Measurements from ENCODE around the gene NXPE3.
"Not testable (repeated sequence)": the region's sequence is repeated elsewhere in the genome, so short reads cannot be mapped to it uniquely, and the experiment has no call there.

Gene NXPE3

DNA sequence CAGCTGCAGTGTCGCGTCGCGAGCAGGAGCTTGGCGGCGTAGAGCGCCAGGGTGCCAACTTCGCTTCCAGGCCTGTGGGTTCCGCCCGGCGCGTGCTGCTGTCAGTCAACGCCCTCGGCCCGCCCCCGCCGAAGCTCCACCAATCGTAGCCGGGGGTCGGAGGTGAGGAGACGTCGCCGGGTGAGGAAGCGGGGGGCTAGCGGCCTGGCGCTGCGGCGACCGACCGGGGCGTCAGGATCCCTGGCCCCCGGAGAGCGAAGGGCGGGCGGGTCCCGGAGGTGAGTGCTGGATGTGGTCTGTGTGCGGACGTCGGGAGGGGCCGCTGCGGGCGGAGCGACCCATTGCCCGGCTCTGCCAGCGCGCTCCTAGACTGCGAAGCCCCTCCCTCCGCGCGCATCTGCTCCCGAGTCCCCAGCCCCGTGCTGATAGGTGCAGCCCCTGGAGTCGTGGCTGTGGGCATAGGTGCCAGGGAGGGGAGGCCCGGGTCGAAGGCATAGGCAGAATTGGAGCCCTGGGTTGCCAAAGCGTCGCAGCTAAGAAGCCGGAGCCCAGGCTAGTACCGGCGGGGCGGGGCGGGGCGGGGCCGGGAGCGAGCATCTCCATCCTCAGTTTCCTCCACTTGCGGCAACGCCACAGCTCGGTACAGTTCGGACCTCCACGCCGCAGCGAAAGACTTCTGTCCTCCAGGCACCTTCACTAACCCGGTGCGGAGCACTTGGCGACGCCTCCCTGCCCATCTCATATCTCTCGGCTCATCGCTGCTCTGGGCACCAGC, at the start of gene NXPE3:
Gene NXPE3 (plus strand): TSS at position 165 of the 775 bp plus-strand sequence. CDS start 6,386 bp downstream, outside the sequence.
- peak; percentile 4 for DNase-seq

DNA sequence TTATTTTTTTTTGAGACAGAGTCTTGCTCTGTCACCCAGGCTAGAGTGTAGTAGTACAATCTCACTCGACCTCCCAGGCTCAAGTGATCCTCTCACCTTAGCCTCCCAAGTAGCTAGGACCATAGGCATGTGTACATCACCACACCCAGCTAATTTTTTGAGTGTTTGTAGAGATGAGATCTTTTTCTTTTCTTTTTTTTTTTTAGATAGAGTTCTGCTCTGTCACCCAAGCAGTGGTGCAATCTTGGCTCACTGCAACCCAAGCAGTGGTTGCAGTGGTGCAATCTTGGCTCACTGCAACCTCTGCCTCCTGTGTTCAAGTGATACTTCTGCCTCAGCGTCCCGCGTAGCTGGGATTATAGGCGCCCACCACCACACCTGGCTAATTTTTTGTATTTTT, 49.4 kb upstream of the NXPE3 start:
- no peak for DNase-seq

DNA sequence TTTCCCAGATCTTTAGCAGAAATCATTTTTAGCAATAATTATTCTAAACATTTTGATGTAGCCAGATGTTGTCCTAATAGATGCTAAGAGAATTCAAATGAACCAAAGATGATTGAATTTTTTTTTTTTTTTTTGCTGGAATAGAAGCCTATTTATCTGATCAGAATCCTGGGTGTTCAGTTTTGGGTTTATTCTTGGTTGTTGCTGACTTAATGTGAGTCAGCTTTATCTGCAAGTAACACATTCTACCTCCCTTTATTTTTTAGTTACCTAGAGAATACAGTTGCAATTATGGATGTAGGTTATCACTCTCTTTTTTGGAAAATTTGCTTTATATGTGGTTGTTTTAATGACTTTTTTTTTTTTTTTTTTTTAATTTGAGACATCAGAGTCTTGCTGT, 48.2 kb upstream of the NXPE3 start:
- no peak for DNase-seq

DNA sequence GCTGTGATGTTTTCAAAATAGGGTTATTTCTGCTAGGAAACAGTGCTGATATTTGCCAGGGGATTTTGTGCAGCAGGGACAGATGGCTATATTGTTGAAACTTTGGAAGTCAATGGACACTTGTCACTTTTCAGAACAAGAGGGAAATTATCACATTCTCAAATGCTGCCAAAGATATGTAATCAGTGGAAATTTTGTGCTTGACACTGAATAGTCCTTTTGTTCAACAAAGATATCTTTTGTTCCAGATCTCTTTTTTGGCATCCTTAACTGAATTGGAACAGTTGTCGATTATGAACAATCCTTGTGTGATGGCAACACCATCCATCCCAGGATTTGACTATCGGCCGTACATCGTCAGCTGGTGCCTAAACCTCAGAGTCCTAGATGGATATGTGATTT, 46.8 kb upstream of the NXPE3 start:
- DNase-seq: no peak

DNA sequence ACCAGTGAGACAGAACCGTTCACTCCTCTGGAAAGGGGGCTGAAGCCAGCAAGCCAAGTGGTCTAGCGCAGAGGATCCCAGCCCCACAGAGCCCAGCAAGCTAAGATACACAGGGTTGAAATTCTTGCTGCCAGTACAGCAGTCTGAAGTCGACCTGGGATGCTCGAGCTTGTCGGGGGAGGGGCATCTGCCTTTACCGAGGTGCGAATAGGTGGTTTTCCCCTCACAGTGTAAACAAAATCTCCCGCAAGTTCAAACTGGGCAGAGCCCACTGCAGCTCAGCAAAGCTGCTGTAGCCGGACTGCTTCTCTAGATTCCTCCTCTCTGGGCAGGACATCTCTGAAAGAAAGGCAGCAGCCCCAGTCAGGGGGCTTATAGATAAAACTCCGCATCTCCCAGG, 43.2 kb upstream of the NXPE3 start:
- DNase-seq: no peak

DNA sequence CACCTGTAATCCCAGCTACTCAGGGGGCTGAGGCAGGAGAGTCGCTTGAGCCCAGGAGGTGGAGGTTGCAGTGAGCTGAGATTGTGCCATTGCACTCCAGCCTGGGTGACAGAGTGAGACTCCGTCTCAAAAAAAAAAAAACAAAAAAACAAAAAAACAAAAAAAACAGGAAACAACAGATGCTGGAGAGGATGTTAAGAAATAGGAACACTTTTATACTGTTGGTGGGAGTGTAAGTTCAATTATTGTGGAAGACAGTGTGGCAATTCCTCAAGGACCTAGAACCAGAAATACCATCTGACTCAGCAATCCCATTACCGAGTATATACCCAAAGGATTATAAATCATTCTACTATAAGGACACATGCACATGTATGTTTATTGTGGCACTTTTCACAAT, 37.1 kb upstream of the NXPE3 start:
- DNase-seq: not testable (repeated sequence)

DNA sequence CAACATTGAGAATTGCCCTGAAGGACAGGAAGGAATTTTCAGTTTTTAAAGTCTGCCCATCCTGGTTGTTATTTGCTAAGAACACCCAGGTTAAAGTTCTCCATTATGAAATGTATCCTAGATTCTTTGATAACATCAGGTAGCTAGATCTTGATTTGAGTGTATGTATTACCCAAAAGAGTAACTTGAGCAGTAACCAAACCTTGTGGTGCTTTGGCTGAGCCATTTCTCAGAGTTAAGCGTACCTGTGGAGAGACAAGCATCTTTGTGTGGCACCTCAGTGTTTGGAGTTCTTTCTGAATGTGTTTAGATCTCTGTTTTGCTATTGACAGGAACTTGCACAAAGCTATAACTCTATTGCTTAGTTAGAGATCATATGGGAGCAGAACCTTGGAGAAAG, 34.2 kb upstream of the NXPE3 start:
- no peak for DNase-seq

DNA sequence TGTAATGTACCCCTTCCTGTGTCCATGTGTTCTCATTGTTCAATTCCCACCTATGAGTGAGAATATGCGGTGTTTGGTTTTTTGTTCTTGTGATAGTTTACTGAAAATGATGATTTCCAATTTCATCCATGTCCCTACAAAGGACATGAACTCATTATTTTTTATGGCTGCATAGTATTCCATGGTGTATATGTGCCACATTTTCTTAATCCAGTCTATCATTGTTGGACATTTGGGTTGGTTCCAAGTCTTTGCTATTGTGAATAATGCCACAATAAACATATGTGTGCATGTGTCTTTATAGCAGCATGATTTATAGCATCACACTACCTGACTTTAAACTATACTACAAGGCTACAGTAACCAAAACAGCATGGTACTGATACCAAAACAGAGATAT, 33.1 kb upstream of the NXPE3 start:
- DNase-seq: not testable (repeated sequence)

DNA sequence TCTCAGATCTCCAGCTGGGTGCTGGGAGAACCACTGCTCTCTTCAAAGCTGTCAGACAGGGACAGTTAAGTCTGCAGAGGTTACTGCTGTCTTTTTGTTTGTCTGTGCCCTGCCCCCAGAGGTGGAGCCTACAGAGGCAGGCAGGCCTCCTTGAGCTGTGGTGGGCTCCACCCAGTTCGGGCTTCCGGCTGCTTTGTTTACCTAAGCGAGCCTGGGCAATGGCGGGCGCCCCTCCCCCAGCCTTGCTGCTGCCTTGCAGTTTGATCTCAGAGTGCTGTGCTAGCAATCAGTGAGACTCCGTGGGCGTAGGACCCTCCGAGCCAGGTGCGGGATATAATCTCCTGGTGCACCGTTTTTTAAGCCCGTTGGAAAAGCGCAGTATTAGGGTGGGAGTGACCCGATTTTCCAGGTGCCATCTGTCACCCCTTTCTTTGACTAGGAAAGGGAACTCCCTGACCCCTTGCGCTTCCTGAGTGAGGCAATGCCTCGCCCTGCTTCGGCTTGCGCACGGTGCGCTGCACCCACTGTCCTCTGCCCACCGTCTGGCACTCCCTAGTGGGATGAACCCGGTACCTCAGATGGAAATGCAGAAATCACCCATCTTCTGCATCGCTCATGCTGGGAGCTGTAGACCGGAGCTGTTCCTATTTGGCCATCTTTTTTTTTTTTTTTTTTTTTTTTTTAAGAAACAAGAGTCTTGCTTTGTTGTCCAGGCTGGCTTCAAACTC, 25.5 kb upstream of the NXPE3 start:
- DNase-seq: not testable (repeated sequence)

DNA sequence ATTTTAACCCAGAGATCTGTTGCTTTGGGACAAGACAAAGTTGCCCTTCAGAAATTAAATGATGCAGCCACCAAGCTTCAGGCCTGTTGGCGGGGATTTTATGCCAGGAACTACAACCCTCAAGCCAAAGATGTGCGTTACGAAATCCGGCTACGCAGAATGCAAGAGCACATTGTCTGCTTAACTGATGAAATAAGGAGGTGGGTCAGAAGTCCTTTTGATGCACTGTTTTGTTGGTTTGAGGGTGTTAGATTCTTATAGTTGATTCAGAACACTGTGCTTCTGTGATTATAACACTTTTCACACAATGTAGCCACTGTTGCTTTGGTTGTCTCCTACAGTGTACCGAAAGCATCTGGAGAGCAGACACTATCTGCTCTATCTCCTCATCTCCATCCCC, 20.8 kb upstream of the NXPE3 start:
- no peak for DNase-seq

DNA sequence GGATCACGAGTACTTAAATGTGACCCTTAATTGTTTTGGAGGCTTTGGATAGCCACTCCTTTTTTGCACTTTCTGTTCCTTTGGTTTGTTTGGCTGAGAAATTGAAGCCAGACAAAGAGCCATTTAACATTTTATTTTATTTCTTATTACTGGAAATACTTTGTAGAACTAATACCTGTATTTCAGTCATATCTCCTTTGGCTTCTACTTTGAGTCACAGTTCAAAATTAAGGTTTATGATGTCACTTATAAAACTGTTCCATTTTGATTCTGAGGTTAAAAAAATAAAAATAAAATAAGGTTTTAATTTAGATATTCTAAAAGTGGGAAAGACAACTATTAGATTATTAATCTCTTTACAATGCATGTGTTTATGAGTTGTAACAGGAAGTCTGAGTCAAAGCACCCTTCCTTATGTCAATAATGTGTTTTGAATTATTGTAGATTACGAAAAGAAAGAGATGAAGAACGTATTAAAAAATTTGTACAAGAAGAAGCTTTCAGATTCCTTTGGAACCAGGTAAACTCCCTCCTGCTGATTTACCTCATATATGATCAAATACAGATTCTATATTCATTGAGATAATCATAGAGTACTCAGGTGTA, 16.9 kb upstream of the NXPE3 start:
- DNase-seq: no peak

DNA sequence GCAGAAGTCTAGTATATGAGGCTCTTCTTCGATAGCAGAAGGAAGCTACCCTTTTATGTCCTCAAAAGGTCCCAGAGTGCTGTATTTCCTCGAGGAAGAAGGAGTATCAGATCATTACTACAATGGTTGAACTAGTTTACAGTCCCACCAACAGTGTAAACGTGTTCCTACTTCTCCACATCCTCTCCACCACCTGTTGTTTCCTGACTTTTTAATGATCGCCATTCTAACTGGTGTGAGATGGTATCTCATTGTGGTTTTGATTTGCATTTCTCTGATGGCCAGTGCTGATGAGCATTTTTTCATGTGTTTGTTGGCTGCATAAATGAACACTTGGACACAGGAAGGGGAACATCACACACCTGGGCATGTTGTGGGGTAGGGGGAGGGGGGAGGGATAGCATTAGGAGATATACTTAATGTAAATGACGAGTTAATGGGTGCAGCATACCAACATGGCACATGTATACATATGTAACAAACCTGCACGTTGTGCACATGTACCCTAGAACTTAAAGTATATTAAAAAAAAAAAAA, 1.2 kb upstream of the NXPE3 start:
- DNase-seq: not testable (repeated sequence)

DNA sequence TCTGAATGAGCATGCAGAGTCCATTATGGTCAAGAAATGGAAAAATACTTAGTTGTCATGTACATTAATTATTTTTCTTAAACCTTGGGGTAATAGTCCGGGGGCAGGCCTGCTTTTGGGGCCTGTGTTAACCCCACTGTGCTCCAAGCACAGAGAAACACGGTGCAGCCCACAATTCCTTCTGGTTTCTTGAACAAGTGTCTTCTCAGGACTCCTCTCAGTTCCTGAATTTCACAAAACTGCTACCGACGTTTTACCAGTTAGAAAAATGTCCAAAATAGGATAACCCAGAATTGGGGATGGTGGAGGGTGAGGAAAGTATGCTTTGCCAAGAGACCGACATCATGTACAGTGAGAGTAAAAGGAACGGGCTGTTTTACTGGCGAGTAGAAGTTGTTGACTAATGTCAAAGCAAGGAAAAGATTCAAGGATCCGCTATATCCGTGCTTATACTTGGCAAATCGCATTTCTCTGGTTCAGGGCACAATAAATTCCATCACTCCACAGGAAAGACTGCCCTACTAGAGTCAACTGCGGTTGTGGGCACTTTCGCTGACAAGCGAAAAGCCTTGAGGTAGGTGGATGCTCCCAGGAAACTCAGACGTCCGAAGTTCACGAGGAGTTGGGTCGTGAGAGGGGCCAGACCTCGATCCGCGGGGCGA, 495 bp upstream of the NXPE3 start:
- no peak for DNase-seq

DNA sequence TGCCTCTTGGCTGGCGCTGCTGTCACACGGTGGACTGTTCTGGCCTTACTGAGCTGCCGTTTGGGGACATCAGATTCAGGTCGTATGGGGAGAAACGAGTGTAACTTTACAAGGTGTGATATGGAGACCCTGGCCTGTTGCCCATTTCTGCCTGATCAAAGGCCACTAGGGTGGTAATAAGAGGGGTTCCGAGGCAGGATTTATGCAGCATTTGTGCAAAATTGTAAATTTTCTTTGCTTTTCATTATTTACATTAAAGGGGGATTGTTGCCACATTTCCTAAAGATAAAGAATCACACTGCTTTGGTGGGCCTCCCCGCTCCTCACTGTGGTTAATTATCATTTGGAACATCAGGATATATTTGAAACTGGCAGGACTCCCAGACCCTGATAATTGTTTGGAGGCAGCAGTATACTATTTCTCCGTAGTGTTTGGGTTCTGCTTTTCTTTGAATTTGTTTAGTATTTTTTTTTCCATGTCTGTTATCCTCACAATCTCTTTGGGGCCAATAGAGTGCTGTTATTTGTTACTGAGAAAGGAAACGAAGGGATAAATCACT, 891 bp downstream of the NXPE3 start:
- DNase-seq: no peak

DNA sequence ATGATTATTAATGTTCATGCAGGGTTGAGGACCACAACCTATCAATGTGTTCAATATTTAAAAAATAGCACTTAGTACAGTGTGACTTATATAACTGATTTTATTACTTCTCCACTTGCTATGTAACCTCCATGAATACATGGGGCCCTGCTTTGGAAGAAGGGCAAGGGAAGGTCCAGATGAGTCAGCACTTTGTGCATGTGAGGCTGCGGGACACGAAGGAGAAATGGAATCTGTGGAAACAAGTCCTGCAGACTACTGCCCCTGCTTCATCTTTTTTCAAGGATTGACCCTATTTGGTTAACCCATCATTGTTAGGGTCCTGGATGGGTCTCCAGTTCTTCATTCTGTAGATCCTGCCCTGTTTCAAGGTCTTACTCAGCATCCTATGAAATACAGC, 1.6 kb downstream of the NXPE3 start:
- DNase-seq: no peak

DNA sequence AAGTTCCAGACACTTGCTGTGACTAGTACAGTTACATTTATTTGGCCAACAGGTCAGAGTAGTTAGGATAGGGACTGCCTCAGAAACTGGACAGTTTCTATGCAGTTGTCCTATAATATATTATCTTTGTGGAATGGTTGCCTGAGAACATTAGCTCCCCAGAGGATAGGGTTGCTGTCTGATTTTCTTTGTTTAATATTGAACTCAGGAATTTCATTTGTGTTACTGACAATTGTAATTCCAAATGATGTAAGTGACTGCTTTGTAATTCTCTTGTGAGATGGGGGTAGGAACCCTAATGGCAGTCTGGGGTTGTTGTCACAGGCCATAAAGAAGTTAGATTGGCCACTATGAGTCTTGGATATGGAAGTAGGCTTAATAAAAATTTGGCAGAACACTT, 2.2 kb downstream of the NXPE3 start:
- no peak for DNase-seq

DNA sequence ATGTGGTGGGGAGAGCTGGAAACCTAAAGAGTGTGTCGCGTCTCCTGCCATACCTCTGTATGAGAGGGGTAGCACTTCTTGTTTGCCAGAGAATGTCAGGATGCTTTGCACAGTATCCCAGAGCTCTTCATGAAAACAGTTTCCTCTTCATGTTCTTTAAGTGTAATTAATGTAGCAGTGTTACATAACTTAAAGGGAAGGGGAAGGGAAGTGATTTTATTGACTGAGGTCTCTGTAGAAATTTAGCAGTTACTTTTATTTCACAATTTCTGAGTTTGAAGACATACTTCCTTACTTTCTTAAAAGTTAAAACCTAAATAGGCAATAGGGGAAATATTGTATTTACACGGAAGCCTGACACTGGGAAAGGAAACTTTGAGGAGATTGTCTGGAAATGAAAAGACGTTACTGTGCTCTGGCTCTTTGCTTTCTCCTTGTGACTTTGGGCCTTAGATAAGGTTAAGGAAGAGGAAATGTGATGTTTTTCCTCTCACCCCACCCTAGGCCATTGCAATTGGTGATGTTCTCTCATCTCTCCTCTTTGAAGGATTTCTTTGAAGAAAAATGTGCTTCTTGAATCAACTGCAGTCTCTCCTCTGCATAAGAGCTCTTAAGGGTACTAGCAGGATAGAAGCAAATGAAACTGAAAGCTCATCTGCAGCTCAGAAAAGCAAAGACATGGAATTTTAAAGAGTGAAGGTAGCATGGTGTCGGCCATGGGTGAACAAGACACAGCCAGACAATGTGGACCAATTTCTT, 6.0 kb downstream of the NXPE3 start:
- DNase-seq: no peak

DNA sequence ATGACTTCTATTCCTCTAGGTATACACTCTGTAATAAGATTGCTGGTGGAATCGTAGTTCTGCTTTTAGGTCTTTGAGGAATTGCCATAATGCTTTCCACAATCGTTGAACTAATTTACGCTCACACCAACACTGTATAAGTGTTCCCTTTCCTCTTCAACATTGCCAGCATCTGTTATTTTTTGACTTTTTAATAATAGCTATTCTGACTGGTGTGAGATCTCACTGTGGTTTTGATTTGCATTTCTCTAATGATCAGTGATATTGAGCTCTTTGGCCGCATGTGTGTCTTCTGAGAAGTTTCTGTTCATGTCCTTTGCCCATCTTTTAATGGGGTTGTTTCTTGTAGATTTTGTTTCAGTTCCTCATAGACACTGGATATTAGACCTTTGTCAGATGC, 12.8 kb downstream of the NXPE3 start:
- no peak for DNase-seq

DNA sequence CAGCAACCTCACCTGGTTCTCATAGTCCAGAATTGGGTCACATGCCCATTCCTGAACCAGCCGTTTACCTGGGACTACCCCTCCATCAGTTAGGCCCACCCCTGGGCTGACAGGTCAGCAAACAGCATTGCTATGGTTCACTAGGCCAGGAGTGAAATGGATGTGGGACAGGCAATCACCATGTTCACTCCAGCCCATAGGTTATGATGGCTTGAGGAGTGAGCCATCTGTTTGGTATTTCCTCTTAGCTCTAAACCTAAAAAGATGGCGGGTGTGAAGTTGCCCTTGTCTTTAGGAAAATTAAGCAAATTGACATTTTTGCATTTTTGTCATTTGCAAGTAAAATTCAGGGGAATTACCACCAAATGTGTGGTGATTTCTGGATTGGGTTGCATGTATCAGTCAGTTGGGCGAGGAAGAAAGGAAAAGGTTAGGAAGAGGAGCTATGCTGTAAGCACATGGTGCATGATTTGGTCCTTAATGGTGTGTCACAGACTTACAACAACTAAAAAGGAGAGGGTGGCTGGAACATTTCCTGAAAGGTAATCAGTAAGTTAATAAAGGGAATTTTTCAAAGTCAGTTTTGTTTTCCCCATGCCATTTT, 17.2 kb downstream of the NXPE3 start:
- DNase-seq: no peak

DNA sequence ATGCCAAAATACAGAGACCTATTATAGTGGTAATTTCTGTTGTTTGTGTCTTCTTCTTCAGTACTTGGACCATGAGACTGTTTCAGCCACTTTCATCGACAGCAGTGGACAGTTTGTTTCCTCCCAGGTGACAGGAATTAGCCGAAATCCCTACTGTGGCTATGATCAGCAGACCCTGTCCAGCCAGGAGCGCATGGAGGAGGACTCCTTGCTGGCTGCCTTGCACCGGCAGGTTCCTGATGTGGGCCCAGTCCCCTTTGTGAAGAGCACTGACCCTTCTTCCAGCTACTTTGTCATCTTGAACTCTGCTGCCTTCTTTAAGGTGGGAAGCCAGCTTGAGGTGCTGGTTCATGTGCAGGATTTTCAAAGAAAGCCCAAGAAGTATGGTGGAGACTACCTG, 22.2 kb downstream of the NXPE3 start:
- DNase-seq: no peak

DNA sequence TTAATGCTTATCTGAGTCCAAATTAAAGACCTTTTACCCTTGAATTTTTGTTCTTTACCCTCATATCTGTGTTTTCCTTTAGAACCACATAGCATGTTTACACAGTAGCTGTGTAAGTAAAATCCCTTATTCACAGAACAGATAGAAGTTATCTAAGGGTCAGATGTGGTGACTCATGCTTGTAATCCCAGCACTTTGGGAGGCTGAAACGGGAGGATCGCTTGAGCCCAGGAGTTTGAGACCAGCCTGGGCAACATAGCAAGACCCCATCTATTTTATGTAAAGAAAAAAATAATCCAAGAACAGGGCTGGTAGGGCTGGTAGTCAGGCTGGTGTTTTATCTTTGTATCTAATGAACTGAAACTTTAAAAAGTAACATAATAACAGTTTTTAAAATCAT, 23.2 kb downstream of the NXPE3 start:
- DNase-seq: no peak
